ENCODE results near the gene SDSL. TPM values are rescaled to one million over a fixed set of nuclear protein-coding genes. Genes with fewer than 3 reads are reported as not detected.

The SDSL gene
- total RNA-seq, 2 experiments from 2014 or later, result 0.85 to 1.2 TPM

- ATAC-seq (ENCODE audit: low read depth), result no peak
- POLR2A ChIA-PET, result no interaction called here
- Mint-ChIP-seq H3K4me1 (peaks cover 12% of the 10 kb centered on the region), H3K27ac (no peak overlapping the region), H3K4me3 (no peak overlapping the region), H3K9me3 (no peaks in the 10 kb centered on the region), H3K36me3 (no peaks in the 10 kb centered on the region), H3K27me3 (peaks cover 8% of the 10 kb centered on the region)
- DNase-seq, result no peak
These were observed 3.8 kb upstream of the SDSL start for GRCh38 chr12:113418213-113418879.

GRCh38 chr12:113420996-113421595 is 1.1 kb upstream of the SDSL start:
- DNase-seq (no peak), ATAC-seq (ENCODE audit: low read depth) (no peak)
- Mint-ChIP-seq H3K27ac (no peak overlapping the region), H3K4me1 (peaks cover 13% of the 10 kb centered on the region), H3K27me3 (peaks cover 14% of the 10 kb centered on the region), H3K4me3 (no peak overlapping the region), H3K9me3 (no peaks in the 10 kb centered on the region), H3K36me3 (no peaks in the 10 kb centered on the region)
- POLR2A ChIA-PET, result no interaction called here

- Mint-ChIP-seq H3K27me3 (peaks cover 14% of the 10 kb centered on the region), H3K36me3 (no peaks in the 10 kb centered on the region)
These were observed 898 bp downstream of the SDSL start for GRCh38 chr12:113422886-113423669.

GRCh38 chr12:113424456-113424855 is 2.3 kb downstream of the SDSL start:
- Mint-ChIP-seq H3K27me3 (peaks cover 17% of the 10 kb centered on the region), H3K36me3 (no peaks in the 10 kb centered on the region), H3K27ac (no peak overlapping the region), H3K9me3 (no peaks in the 10 kb centered on the region), H3K4me3 (no peak overlapping the region), H3K4me1 (peaks cover 15% of the 10 kb centered on the region)
- ATAC-seq (ENCODE audit: low read depth) (no peak), DNase-seq (no peak)
- POLR2A ChIA-PET, result no interaction called here

More at GRCh38 chr12:113422886-113423669, 898 bp downstream of the SDSL start:
- Mint-ChIP-seq H3K4me1 (peaks cover 15% of the 10 kb centered on the region), H3K4me3 (peak overlapping the region; percentile 94), H3K27ac (no peak overlapping the region), H3K9me3 (no peaks in the 10 kb centered on the region)
- POLR2A ChIA-PET, result interaction anchor here (1.0 kb wide), 1 partner anchor 237 kb away, joined by 3 read pairs; no protein-coding TSS in a partner anchor
- DNase-seq, result no peak
- ATAC-seq (ENCODE audit: low read depth), result no peak

- no peak overlapping the region for H3K27ac Mint-ChIP-seq
- peaks cover 17% of the 10 kb centered on the region for H3K27me3 Mint-ChIP-seq
- peaks cover 15% of the 10 kb centered on the region for H3K4me1 Mint-ChIP-seq
- peaks cover 1% of the 10 kb centered on the region for H3K9me3 Mint-ChIP-seq
- ATAC-seq (ENCODE audit: low read depth), result peak; percentile 27
- no peaks in the 10 kb centered on the region for H3K36me3 Mint-ChIP-seq
- peak; percentile 75 for DNase-seq
- no peak overlapping the region for H3K4me3 Mint-ChIP-seq
- POLR2A ChIA-PET, result interaction anchor here (0.8 kb wide), 1 partner anchor 109 kb away, joined by 3 read pairs; no protein-coding TSS in a partner anchor
These were observed 3.0 kb downstream of the SDSL start for GRCh38 chr12:113424915-113425823.

- H3K4me1 Mint-ChIP-seq, result peaks cover 15% of the 10 kb centered on the region
- no peak for DNase-seq
- no peak overlapping the region for H3K4me3 Mint-ChIP-seq
- peaks cover 1% of the 10 kb centered on the region for H3K9me3 Mint-ChIP-seq
- H3K27me3 Mint-ChIP-seq, result peaks cover 21% of the 10 kb centered on the region
- POLR2A ChIA-PET, result interaction anchor here (0.8 kb wide), 1 partner anchor 110 kb away, joined by 3 read pairs; no protein-coding TSS in a partner anchor
- no peaks in the 10 kb centered on the region for H3K36me3 Mint-ChIP-seq
- ATAC-seq (ENCODE audit: low read depth), result no peak
- no peak overlapping the region for H3K27ac Mint-ChIP-seq
These were observed 3.8 kb downstream of the SDSL start for GRCh38 chr12:113425960-113426453.

GRCh38 chr12:113427882-113428281 is 5.7 kb downstream of the SDSL start:
- DNase-seq (no peak), ATAC-seq (ENCODE audit: low read depth) (no peak)
- peaks cover 24% of the 10 kb centered on the region for H3K27me3 Mint-ChIP-seq
- no peaks in the 10 kb centered on the region for H3K36me3 Mint-ChIP-seq
- no peak overlapping the region for H3K4me3 Mint-ChIP-seq
- POLR2A ChIA-PET, result no interaction called here
- no peak overlapping the region for H3K27ac Mint-ChIP-seq
- peaks cover 5% of the 10 kb centered on the region for H3K4me1 Mint-ChIP-seq
- peaks cover 1% of the 10 kb centered on the region for H3K9me3 Mint-ChIP-seq

GRCh38 chr12:113428482-113428881 is 6.3 kb downstream of the SDSL start:
- peaks cover 1% of the 10 kb centered on the region for H3K9me3 Mint-ChIP-seq
- no peak overlapping the region for H3K27ac Mint-ChIP-seq
- ATAC-seq (ENCODE audit: low read depth) (no peak), DNase-seq (no peak)
- POLR2A ChIA-PET, result no interaction called here
- H3K27me3 Mint-ChIP-seq, result peaks cover 24% of the 10 kb centered on the region
- H3K4me3 Mint-ChIP-seq, result no peak overlapping the region
- H3K4me1 Mint-ChIP-seq, result peaks cover 3% of the 10 kb centered on the region
- H3K36me3 Mint-ChIP-seq, result no peaks in the 10 kb centered on the region

GRCh38 chr12:113432986-113433385 is 10.8 kb downstream of the SDSL start:
- H3K4me3 Mint-ChIP-seq, result no peak overlapping the region
- H3K9me3 Mint-ChIP-seq, result peaks cover 1% of the 10 kb centered on the region
- H3K36me3 Mint-ChIP-seq, result no peaks in the 10 kb centered on the region
- H3K4me1 Mint-ChIP-seq, result no peaks in the 10 kb centered on the region
- ATAC-seq (ENCODE audit: low read depth), result no peak
- POLR2A ChIA-PET, result no interaction called here
- DNase-seq, result no peak
- H3K27ac Mint-ChIP-seq, result no peak overlapping the region
- H3K27me3 Mint-ChIP-seq, result peaks cover 12% of the 10 kb centered on the region

- no peak overlapping the region for H3K4me3 Mint-ChIP-seq
- H3K27ac Mint-ChIP-seq, result no peak overlapping the region
- DNase-seq (no peak), ATAC-seq (ENCODE audit: low read depth) (no peak)
- H3K4me1 Mint-ChIP-seq, result no peaks in the 10 kb centered on the region
- no peaks in the 10 kb centered on the region for H3K36me3 Mint-ChIP-seq
- no peaks in the 10 kb centered on the region for H3K9me3 Mint-ChIP-seq
- peaks cover 9% of the 10 kb centered on the region for H3K27me3 Mint-ChIP-seq
- POLR2A ChIA-PET, result no interaction called here
These were observed 13.2 kb downstream of the SDSL start for GRCh38 chr12:113435367-113435766.

- no peak overlapping the region for H3K27ac Mint-ChIP-seq
- H3K9me3 Mint-ChIP-seq, result no peaks in the 10 kb centered on the region
- no peaks in the 10 kb centered on the region for H3K4me1 Mint-ChIP-seq
- POLR2A ChIA-PET, result no interaction called here
- DNase-seq (no peak), ATAC-seq (ENCODE audit: low read depth) (no peak)
- peaks cover 8% of the 10 kb centered on the region for H3K27me3 Mint-ChIP-seq
- no peak overlapping the region for H3K4me3 Mint-ChIP-seq
- no peaks in the 10 kb centered on the region for H3K36me3 Mint-ChIP-seq
These were observed 14.4 kb downstream of the SDSL start for GRCh38 chr12:113436586-113436985.

GRCh38 chr12:113436993-113437728 is 15.0 kb downstream of the SDSL start:
- POLR2A ChIA-PET, result no interaction called here
- H3K9me3 Mint-ChIP-seq, result no peaks in the 10 kb centered on the region
- DNase-seq (no peak), ATAC-seq (ENCODE audit: low read depth) (no peak)
- no peaks in the 10 kb centered on the region for H3K36me3 Mint-ChIP-seq
- H3K4me3 Mint-ChIP-seq, result no peak overlapping the region
- H3K4me1 Mint-ChIP-seq, result no peaks in the 10 kb centered on the region
- peaks cover 8% of the 10 kb centered on the region for H3K27me3 Mint-ChIP-seq
- no peak overlapping the region for H3K27ac Mint-ChIP-seq

Measured in activated naive CD8-positive, alpha-beta T cell treated with anti-CD3 and anti-CD28 coated beads, Interleukin-2, amount 10 ng/mL, durations not matched to agents 7 days and 5 days (primary cell).